Measurements from ENCODE around the gene KRT26. TPM values are rescaled to one million over a fixed set of nuclear protein-coding genes. Genes with fewer than 3 reads are reported as not detected.

KRT26 gene
- total and polyA plus RNA-seq, 2 of the 8 experiments (the other 6 are each of a cell fraction or from before 2014, with no cell fraction given) = not detected

DNA sequence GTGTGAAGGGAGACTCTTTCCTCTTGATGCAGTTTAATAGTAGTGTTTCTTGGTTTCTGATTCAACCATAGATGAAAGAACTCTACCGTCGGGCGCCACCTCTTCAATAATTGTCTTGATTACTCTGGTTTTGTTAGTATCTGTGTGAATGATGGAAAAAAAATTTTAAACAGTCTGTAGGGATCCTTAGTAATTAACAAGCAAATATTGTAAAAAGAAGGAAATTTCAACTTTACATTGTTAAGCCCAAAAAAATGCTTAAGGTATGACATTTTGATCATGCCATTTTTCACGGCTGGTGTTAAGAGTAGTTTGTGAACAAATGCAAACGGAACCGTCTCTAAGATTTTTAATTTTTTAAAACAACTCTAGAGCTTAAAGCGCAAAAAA is 46.3 kb upstream of the KRT26 start:
- Histone ChIP-seq H4K91ac (replicated peaks; ENCODE audit: insufficient read length, low read length) (no peak overlapping the region), H3K79me2 (ENCODE audit: control insufficient read depth in 1 of 2, insufficient read depth in 2 of 2, low read length in 2 of 2) (no peaks in the 10 kb centered on the region), H2BK12ac (ENCODE audit: low read depth, low read length) (no peak overlapping the region), H3K4me1 (replicated peaks in 1 of 4; ENCODE audit: control insufficient read depth in 3 of 4, insufficient read depth in 4 of 4, low read length in 3 of 4) (no peaks in the 10 kb centered on the region; a peak in 1 of 7 replicates), H3K27ac (ENCODE audit: low read depth, low read length) (no peak overlapping the region), H3K4me3 (ENCODE audit: extremely low read depth in 1 of 4, insufficient read depth in 2 of 4, low read depth in 3 of 4, low read length in 4 of 4) (peak overlapping the region; percentile 54 to 86 (median 66)), H3K36me3 (ENCODE audit: control insufficient read depth in 2 of 4, insufficient read depth in 4 of 4, low read length in 3 of 4) (peaks cover 0 to 5% (median 4%) of the 10 kb centered on the region in 4 experiments; a peak in 2 of 8 replicates), H4K5ac (ENCODE audit: insufficient read length, low read depth, low read length) (no peak overlapping the region), H3K4me2 (ENCODE audit: insufficient read depth in 1 of 2, low read depth in 2 of 2, low read length in 2 of 2) (peak overlapping the region; percentile 55 to 66), H2BK5ac (ENCODE audit: low read depth, low read length) (no peak overlapping the region), H3K9ac (replicated peaks in 1 of 4; ENCODE audit: extremely low read depth in 1 of 4, low read depth in 3 of 4, low read length in 3 of 4) (peak overlapping the region in 1 of 4 experiments; percentile 59; a peak in 1 of 7 replicates), H3K27me3 (replicated peaks in 1 of 4; ENCODE audit: control insufficient read depth in 3 of 4, extremely low read depth in 1 of 4, insufficient read depth in 3 of 4, low read length in 3 of 4) (no peaks in the 10 kb centered on the region; a peak in 2 of 7 replicates), H2BK120ac (replicated peaks; ENCODE audit: low read depth, low read length) (no peak overlapping the region), H2BK20ac (ENCODE audit: low read length) (no peak overlapping the region), H3K9me3 (ENCODE audit: insufficient read depth in 2 of 2, low read depth in 1 of 2, low read length in 1 of 2) (no peaks in the 10 kb centered on the region), H3K79me1 (ENCODE audit: low read depth, low read length) (no peaks in the 10 kb centered on the region), H3K18ac (ENCODE audit: extremely low read depth, low read length) (no peak overlapping the region), H3K56ac (replicated peaks; ENCODE audit: insufficient read length, low read depth, low read length) (peak overlapping the region; percentile 55), H4K20me1 (replicated peaks in 1 of 2; ENCODE audit: control insufficient read depth in 1 of 2, insufficient read depth in 2 of 2, low read length in 2 of 2) (no peaks in the 10 kb centered on the region), H2AFZ (ENCODE audit: low read length) (0 out of 2 replicates have a peak overlapping the region, but pooled peaks have one; percentile 28), H2BK15ac (ENCODE audit: low read length) (no peak overlapping the region), H3K14ac (ENCODE audit: insufficient read length) (no peak overlapping the region), H2AK5ac (ENCODE audit: low read depth, low read length) (no peak overlapping the region), H3K23me2 (ENCODE audit: low read depth, low read length) (no peaks in the 10 kb centered on the region), H4K8ac (ENCODE audit: extremely low read depth, insufficient read depth, low read length) (no peak overlapping the region), H3K23ac (ENCODE audit: insufficient read length) (no peak overlapping the region), H3K4ac (replicated peaks; ENCODE audit: insufficient read length, low read depth, low read length) (no peak overlapping the region)
- 38% methylated on average over 7 of the region's 7 CpGs; no CpG with 5 or more reads in 1 of the 2 experiments for WGBS, 2 experiments (ENCODE audit: extremely low coverage in 1 of 2, insufficient coverage in 1 of 2, insufficient read length in 1 of 2, insufficient replicate concordance in 2 of 2, low coverage in 1 of 2, low lambda C conversion rate in 2 of 2, missing lambda C conversion rate in 1 of 2)
- TF ChIP-seq BRCA1 (IDR thresholded peaks at IDR 0.05; ENCODE audit: low read depth, low read length) (no peak), RFX5 (IDR thresholded peaks at IDR 0.05; ENCODE audit: borderline replicate concordance, low read depth, low read length) (no peak), SP1 (IDR thresholded peaks at IDR 0.05; ENCODE audit: low read depth, low read length) (no peak), HDAC6 (IDR thresholded peaks at IDR 0.05; ENCODE audit: low read depth, low read length) (no peak), POLR2AphosphoS5 (IDR thresholded peaks at IDR 0.05; ENCODE audit: low read depth, low read length) (no peak), CHD2 (IDR thresholded peaks at IDR 0.05; ENCODE audit: low read length) (no peak), FOSL1 (IDR thresholded peaks at IDR 0.05; ENCODE audit: insufficient read depth, low read depth, low read length) (no peak), NRF1 (IDR thresholded peaks at IDR 0.05; ENCODE audit: low read depth, low read length) (no peak), GABPA (IDR thresholded peaks at IDR 0.05; ENCODE audit: borderline replicate concordance, insufficient read depth, low read length) (no peak), CBX5 (IDR thresholded peaks at IDR 0.05; ENCODE audit: low read depth, low read length) (no peak), GTF2F1 (IDR thresholded peaks at IDR 0.05; ENCODE audit: borderline replicate concordance, low read depth, low read length) (no peak), SIRT6 (IDR thresholded peaks at IDR 0.05; ENCODE audit: low read length) (no peak)
- TF ChIP-seq, protein P1, sequence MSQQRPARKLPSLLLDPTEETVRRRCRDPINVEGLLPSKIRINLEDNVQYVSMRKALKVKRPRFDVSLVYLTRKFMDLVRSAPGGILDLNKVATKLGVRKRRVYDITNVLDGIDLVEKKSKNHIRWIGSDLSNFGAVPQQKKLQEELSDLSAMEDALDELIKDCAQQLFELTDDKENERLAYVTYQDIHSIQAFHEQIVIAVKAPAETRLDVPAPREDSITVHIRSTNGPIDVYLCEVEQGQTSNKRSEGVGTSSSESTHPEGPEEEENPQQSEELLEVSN (IDR thresholded peaks at IDR 0.05) = no peak
- FAIRE-seq = no peak
- ChIA-PET POLR2A (ENCODE audit: partially characterized antibody) (interaction anchor here (1.1 to 1.2 kb wide), 3 partner anchors 15 to 871 kb away, joined by 3 to 5 read pairs (median 4); no protein-coding TSS in a partner anchor), CTCF (ENCODE audit: partially characterized antibody) (interaction anchor here (1.2 kb wide), 1 partner anchor 46 kb away, joined by 3 read pairs; no protein-coding TSS in a partner anchor)
- no peak for DNase-seq (ENCODE audit: low read depth in 1 of 2, low spot score in 2 of 2)
